Right lung (tissue), 10 donors: ENCODE measurements around the gene FRMD3. TPM values are rescaled to one million over a fixed set of nuclear protein-coding genes. Genes with fewer than 3 reads are reported as not detected.

Source experiments
- DNase-seq, 2 donors: peaks; one replicate each; pipeline ENCODE4 v3.0.0-alpha.2; 2013
- long read RNA-seq, 8 donors: transcript quantifications; one replicate each; lab custom pipeline, GENCODE V29; 2026
- polyA plus RNA-seq, 5 donors: library from polyadenylated mRNA; unstranded; fragments of 120-200 nt; gene quantifications; one replicate each; pipeline versions ENCODE4 v1.2.1 to v1.2.3, GENCODE V29; 2013; ENCODE audit warnings: inconsistent platforms in 1 of 5, low replicate concordance in 1 of 5; ENCODE audit not compliant: insufficient read length in 5 of 5, insufficient read depth in 1 of 5

The FRMD3 gene
- polyA plus RNA-seq: 1 to 10 TPM; 2.2 to 2.9 (median 2.5) TPM
- long read RNA-seq, donor 1, partial matches to known transcripts: 5 of 6 reads
- long read RNA-seq, donor 1, other reads (novel, unspliced or antisense): 0 of 6 reads
- long read RNA-seq, donor 2: 0 reads
- long read RNA-seq, donor 3, full-length matches to known transcripts: 1 of 1 reads
- long read RNA-seq, donor 3, partial matches to known transcripts: 0 of 1 reads
- long read RNA-seq, donor 3, other reads (novel, unspliced or antisense): 0 of 1 reads
- long read RNA-seq, donor 4: 0 reads
- long read RNA-seq, donor 5: 0 reads
- long read RNA-seq, donor 6, full-length matches to known transcripts: 1 of 1 reads
- long read RNA-seq, donor 6, partial matches to known transcripts: 0 of 1 reads
- long read RNA-seq, donor 6, other reads (novel, unspliced or antisense): 0 of 1 reads
- long read RNA-seq, donor 7, partial matches to known transcripts: 6 of 6 reads
- long read RNA-seq, donor 7, other reads (novel, unspliced or antisense): 0 of 6 reads
- long read RNA-seq, donor 8: 0 reads

GRCh38 chr9:83538172-83538889 lies at the start of gene FRMD3:
Gene FRMD3, minus strand, starts transcription at chr9:83538401. Its CDS starts 170 bp downstream, at chr9:83538231.
- peak; percentile 65 to 66 for DNase-seq

GRCh38 chr9:83584995-83585394 lies 46.8 kb upstream of the FRMD3 start:
- no peak for DNase-seq

- peak in 1 of 2 donors; percentile 24 for DNase-seq
Observed at GRCh38 chr9:83583151-83584014, 45.2 kb upstream of the FRMD3 start.

GRCh38 chr9:83582029-83582428 lies 43.8 kb upstream of the FRMD3 start:
- no peak for DNase-seq

- DNase-seq: no peak
Observed at GRCh38 chr9:83574482-83574881, 36.3 kb upstream of the FRMD3 start.

GRCh38 chr9:83572524-83572923 lies 34.3 kb upstream of the FRMD3 start:
- DNase-seq: no peak

- DNase-seq: peak in 1 of 2 donors; percentile 6
Observed at GRCh38 chr9:83570359-83570758, 32.2 kb upstream of the FRMD3 start.

GRCh38 chr9:83569326-83569725 lies 31.1 kb upstream of the FRMD3 start:
- DNase-seq: no peak

GRCh38 chr9:83563360-83563759 lies 25.2 kb upstream of the FRMD3 start:
- no peak for DNase-seq

- no peak for DNase-seq
Observed at GRCh38 chr9:83560169-83560826, 22.1 kb upstream of the FRMD3 start.

- no peak for DNase-seq
Observed at GRCh38 chr9:83557771-83558170, 19.6 kb upstream of the FRMD3 start.

GRCh38 chr9:83557317-83557716 lies 19.1 kb upstream of the FRMD3 start:
- DNase-seq: no peak

- no peak for DNase-seq
Observed at GRCh38 chr9:83554278-83554677, 16.1 kb upstream of the FRMD3 start.

- no peak for DNase-seq
Observed at GRCh38 chr9:83544002-83544698, 5.9 kb upstream of the FRMD3 start.

GRCh38 chr9:83538890-83539238 lies 663 bp upstream of the FRMD3 start:
- no peak for DNase-seq

GRCh38 chr9:83537331-83538171 lies 650 bp downstream of the FRMD3 start:
- peak in 1 of 2 donors; percentile 13 for DNase-seq

GRCh38 chr9:83536332-83536731 lies 1.9 kb downstream of the FRMD3 start:
- no peak for DNase-seq

- DNase-seq: no peak
Observed at GRCh38 chr9:83535736-83536135, 2.5 kb downstream of the FRMD3 start.

- DNase-seq: no peak
Observed at GRCh38 chr9:83533296-83533695, 4.9 kb downstream of the FRMD3 start.

GRCh38 chr9:83526901-83527300 lies 11.3 kb downstream of the FRMD3 start:
- no peak for DNase-seq
